Gastrocnemius medialis (tissue), 4 donors: ENCODE measurements around the gene RMND1. TPM values are rescaled to one million over a fixed set of nuclear protein-coding genes. Genes with fewer than 3 reads are reported as not detected.

Experiments used
- ATAC-seq, 2 donors: fragments of 150-250 bp; one replicate each; pipeline ENCODE4 v1.9.1; 2016
- DNase-seq, 2 donors: peaks; one replicate each; pipeline ENCODE4 v3.0.0-alpha.2; 2019
- H3K27ac ChIP-seq, 4 donors: fragments of 200-600 bp; sonication (generic); 1 replicate in 1 of 4; 2 replicates in 3 of 4; pipeline ENCODE4 v1.5.1; 2016 to 2018; ENCODE audit warnings: mild to moderate bottlenecking in 2 of 4, moderate library complexity in 1 of 4
- H3K27me3 ChIP-seq, 3 donors: fragments of 200-600 bp; sonication (generic) in 2 of 3; 1 replicate in 1 of 3; 2 replicates in 2 of 3; pipeline versions ENCODE4 v1.5.1 to v1.6.0; 2016 to 2019; ENCODE audit warnings: mild to moderate bottlenecking in 1 of 3, moderate library complexity in 1 of 3
- H3K36me3 ChIP-seq, 2 donors: fragments of 200-600 bp; sonication (generic) in 1 of 2; one replicate each; pipeline ENCODE4 v1.5.1; 2017 to 2018
- H3K4me1 ChIP-seq, 2 donors: fragments of 200-600 bp; sonication (generic) in 1 of 2; one replicate each; pipeline ENCODE4 v1.5.1; 2016 to 2017; ENCODE audit warnings: mild to moderate bottlenecking in 2 of 2
- H3K4me3 ChIP-seq, 4 donors: fragments of 200-600 bp; sonication (generic) in 3 of 4; 1 replicate in 1 of 4; 2 replicates in 3 of 4; pipeline ENCODE4 v1.5.1; 2016 to 2019; ENCODE audit warnings: mild to moderate bottlenecking in 2 of 4
- H3K9me3 ChIP-seq, 3 donors: fragments of 200-600 bp; sonication (generic) in 2 of 3; 1 replicate in 1 of 3; 2 replicates in 2 of 3; pipeline ENCODE4 v1.5.1; 2016 to 2019
- POLR2A ChIP-seq, 2 donors: fragments of 450-650 bp; IDR thresholded peaks; one replicate each; pipeline ENCODE4 v1.6.1; 2017; ENCODE audit warnings: antibody characterized with exemption in 2 of 2, mild to moderate bottlenecking in 2 of 2, moderate library complexity in 2 of 2
- in situ Hi-C, 4 donors: fragments of 200-750 bp; cut with MboI; loops; one replicate each; pipeline versions ENCODE4 v1.15.0 to v1.8.0; 2017; ENCODE audit warnings: low sequenced_read_pairs in 4 of 4
- intact Hi-C: fragments of 100-400 bp; cut with DNase I; formaldehyde crosslinking; loops from one replicate; pipeline ENCODE4 v1.15.1; 2023; ENCODE audit warnings: low total_unique reads
- total RNA-seq, 4 donors: library from RNA; depleted of rRNA; stranded (reverse); fragments of >200 nt; gene quantifications; one replicate each; pipeline versions ENCODE4 v1.1.0 to v1.2.3, GENCODE V29; 2016
- TF ChIP-seq, protein P1 (sequence below), 5 experiments: fragments of 450-650 bp in 3 of 5; fragments of 200-600 bp in 2 of 5; sonication (generic) in 2 of 5; IDR thresholded peaks in 4 of 5; conservative IDR thresholded peaks in 1 of 5; 1 replicate in 4 of 5; 2 replicates in 1 of 5; pipeline ENCODE4 v1.5.1; 2016 to 2019; ENCODE audit warnings: antibody characterized with exemption in 5 of 5, mild to moderate bottlenecking in 3 of 5, moderate library complexity in 3 of 5

The RMND1 gene
- total RNA-seq, 4 donors from 2014 or later, result 6.4 to 9.6 (median 8.4) TPM

DNA sequence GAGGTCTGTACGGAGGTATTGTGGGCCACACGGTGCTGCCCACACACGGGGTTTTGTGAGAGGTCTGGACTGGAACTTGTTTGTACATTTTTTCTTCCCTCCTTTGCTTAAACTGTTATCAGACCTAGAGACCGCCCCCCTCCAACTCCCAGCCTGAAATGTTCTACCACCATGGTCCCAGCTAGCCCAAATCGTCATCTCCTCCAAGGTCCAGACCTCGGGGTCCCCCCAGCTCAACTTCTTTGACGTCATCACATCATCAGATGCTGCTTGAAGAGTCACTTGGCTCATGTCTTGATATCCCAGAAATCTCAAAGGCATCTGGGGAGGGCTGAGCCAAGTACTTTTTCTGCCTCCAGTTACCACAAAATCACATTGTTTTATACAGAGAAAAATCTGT, 39.1 kb upstream of the RMND1 start:
- Histone ChIP-seq H3K4me1 (no peaks in the 10 kb centered on the region), H3K27me3 (peaks cover 9 to 19% (median 10%) of the 10 kb centered on the region in 3 donors), H3K4me3 (no peak overlapping the region), H3K9me3 (no peaks in the 10 kb centered on the region), H3K36me3 (no peaks in the 10 kb centered on the region), H3K27ac (no peak overlapping the region)
- TF ChIP-seq POLR2A (IDR thresholded peaks at IDR 0.05), result no peak
- TF ChIP-seq, protein P1, sequence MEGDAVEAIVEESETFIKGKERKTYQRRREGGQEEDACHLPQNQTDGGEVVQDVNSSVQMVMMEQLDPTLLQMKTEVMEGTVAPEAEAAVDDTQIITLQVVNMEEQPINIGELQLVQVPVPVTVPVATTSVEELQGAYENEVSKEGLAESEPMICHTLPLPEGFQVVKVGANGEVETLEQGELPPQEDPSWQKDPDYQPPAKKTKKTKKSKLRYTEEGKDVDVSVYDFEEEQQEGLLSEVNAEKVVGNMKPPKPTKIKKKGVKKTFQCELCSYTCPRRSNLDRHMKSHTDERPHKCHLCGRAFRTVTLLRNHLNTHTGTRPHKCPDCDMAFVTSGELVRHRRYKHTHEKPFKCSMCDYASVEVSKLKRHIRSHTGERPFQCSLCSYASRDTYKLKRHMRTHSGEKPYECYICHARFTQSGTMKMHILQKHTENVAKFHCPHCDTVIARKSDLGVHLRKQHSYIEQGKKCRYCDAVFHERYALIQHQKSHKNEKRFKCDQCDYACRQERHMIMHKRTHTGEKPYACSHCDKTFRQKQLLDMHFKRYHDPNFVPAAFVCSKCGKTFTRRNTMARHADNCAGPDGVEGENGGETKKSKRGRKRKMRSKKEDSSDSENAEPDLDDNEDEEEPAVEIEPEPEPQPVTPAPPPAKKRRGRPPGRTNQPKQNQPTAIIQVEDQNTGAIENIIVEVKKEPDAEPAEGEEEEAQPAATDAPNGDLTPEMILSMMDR (IDR thresholded peaks at IDR 0.05 in 4 of 5, conservative IDR thresholded peaks at IDR 0.05 in 1 of 5), result no peak
- ATAC-seq (no peak), DNase-seq (no peak)
- intact Hi-C loops, result no loop called here
- in situ Hi-C loops, result loop anchor here in 2 of 4 donors (25.0 kb wide), 1 partner anchor 604 kb away; no protein-coding TSS in a partner anchor

DNA sequence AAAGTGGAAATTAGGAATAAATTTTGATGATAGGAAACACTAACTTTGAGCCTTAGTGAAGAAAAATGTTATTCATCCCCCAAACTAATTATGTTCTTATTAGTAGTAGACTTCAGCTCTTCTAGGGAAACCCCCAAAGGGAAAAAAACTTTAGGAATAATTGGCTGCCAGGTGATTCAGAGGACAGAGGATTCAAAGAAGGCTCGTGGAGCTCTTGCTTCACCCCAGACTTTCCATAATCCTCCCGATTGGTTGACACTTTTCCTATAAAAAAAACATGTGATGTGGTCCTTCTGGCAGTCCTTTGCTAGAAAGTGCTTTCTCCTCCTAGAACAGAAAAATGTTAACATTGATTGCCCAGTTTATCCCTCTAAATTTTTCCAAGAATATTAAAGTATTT, 36.3 kb upstream of the RMND1 start:
- ATAC-seq (no peak), DNase-seq (no peak)
- TF ChIP-seq, protein P1 (IDR thresholded peaks at IDR 0.05 in 4 of 5, conservative IDR thresholded peaks at IDR 0.05 in 1 of 5), result no peak
- TF ChIP-seq POLR2A (IDR thresholded peaks at IDR 0.05), result no peak
- Histone ChIP-seq H3K4me1 (no peaks in the 10 kb centered on the region), H3K27me3 (peaks cover 0 to 3% (median 0%) of the 10 kb centered on the region in 3 donors), H3K4me3 (no peak overlapping the region), H3K27ac (no peak overlapping the region), H3K36me3 (no peaks in the 10 kb centered on the region), H3K9me3 (no peaks in the 10 kb centered on the region)
- intact Hi-C loops, result no loop called here
- in situ Hi-C loops, result loop anchor here in 2 of 4 donors (25.0 kb wide), 1 partner anchor 601 kb away; no protein-coding TSS in a partner anchor

DNA sequence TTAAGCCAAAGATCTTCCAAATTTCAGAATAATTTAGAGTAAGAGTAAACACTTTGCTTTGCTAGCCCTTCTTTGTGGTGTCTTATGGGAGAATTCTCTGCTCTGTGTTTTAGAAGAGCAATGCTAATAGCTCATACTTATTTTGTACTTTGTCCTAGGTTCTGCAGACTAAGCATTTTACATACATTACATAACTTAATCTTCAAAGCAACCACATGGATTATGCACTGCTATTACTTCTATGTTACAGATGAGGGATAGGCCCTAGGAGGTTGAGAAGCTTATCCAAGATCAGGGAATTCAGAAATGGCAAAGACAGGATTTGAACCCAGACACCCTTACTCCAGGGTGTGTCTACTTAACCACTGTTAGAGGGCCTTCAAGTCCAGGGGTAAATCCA, 32.1 kb upstream of the RMND1 start:
- H3K27ac ChIP-seq, result no peak overlapping the region
- H3K4me3 ChIP-seq, result no peak overlapping the region
- H3K9me3 ChIP-seq, result no peaks in the 10 kb centered on the region
- H3K27me3 ChIP-seq, result no peaks in the 10 kb centered on the region
- TF ChIP-seq, protein P1 (IDR thresholded peaks at IDR 0.05 in 4 of 5, conservative IDR thresholded peaks at IDR 0.05 in 1 of 5), result no peak
- TF ChIP-seq POLR2A (IDR thresholded peaks at IDR 0.05), result no peak
- no peaks in the 10 kb centered on the region for H3K4me1 ChIP-seq
- intact Hi-C loops (no loop called here), in situ Hi-C loops (loop anchor here in 2 of 4 donors (25.0 kb wide), 1 partner anchor 597 kb away; no protein-coding TSS in a partner anchor)
- ATAC-seq (no peak), DNase-seq (no peak)
- H3K36me3 ChIP-seq, result no peaks in the 10 kb centered on the region

DNA sequence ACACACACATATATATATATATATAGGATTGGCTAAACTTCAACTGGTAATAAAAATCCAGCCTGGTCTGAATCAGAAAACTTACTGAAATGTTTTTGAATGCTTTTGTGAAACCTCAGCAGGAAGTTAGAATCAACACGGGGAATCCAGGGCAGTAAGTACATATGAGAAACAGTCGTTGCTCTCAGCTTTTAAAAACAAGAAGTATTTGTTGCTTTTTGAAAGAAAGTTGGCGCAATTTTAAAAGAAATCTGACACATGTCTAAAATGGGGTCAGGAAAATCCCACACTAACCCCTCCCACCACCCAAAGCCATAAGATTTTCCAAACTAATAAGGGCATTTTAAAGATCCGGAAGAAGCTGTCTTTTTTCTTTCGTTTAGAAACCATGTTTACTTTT, 30.4 kb upstream of the RMND1 start:
- H3K27me3 ChIP-seq, result no peaks in the 10 kb centered on the region
- TF ChIP-seq, protein P1 (IDR thresholded peaks at IDR 0.05 in 4 of 5, conservative IDR thresholded peaks at IDR 0.05 in 1 of 5), result no peak
- TF ChIP-seq POLR2A (IDR thresholded peaks at IDR 0.05), result no peak
- intact Hi-C loops (no loop called here), in situ Hi-C loops (loop anchor here in 2 of 4 donors (25.0 kb wide), 1 partner anchor 595 kb away; no protein-coding TSS in a partner anchor)
- no peak for DNase-seq
- peak overlapping the region in 1 of 4 donors; percentile 21 for H3K27ac ChIP-seq
- no peaks in the 10 kb centered on the region for H3K4me1 ChIP-seq
- H3K36me3 ChIP-seq, result no peaks in the 10 kb centered on the region
- ATAC-seq, result no peak
- peak overlapping the region in 1 of 4 donors; percentile 8 for H3K4me3 ChIP-seq
- no peaks in the 10 kb centered on the region for H3K9me3 ChIP-seq

DNA sequence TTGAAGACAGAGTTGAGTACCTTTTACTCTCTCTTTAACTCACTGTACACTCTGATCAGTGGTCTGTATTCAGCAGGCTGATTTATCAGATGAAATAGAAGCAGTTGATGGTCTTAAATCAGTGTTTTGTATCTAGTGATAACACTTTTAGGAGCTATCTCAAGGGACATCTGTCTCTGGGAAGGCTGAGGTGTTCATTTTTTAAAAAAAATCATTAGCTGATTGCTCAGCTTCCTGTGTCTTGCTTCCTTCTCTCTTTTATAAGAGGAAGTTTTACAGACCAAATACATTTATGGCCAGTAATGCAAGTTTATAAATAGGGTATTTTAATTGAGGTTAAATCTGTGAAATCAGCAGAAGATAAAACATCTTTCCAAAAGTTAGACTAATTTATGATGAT, 29.9 kb upstream of the RMND1 start:
- H3K27ac ChIP-seq, result no peak overlapping the region
- DNase-seq (no peak), ATAC-seq (no peak)
- H3K36me3 ChIP-seq, result no peaks in the 10 kb centered on the region
- no peaks in the 10 kb centered on the region for H3K9me3 ChIP-seq
- H3K4me3 ChIP-seq, result no peak overlapping the region
- in situ Hi-C loops (loop anchor here in 2 of 4 donors (25.0 kb wide), 1 partner anchor 594 kb away; no protein-coding TSS in a partner anchor), intact Hi-C loops (no loop called here)
- H3K4me1 ChIP-seq, result no peaks in the 10 kb centered on the region
- TF ChIP-seq, protein P1 (IDR thresholded peaks at IDR 0.05 in 4 of 5, conservative IDR thresholded peaks at IDR 0.05 in 1 of 5), result no peak
- no peak for TF ChIP-seq POLR2A (IDR thresholded peaks at IDR 0.05)
- no peaks in the 10 kb centered on the region for H3K27me3 ChIP-seq
